HG03108 (cell line): ENCODE data around the gene TOP2A.
"Not testable (repeated sequence)": the region's sequence is repeated elsewhere in the genome, so short reads cannot be mapped to it uniquely, and the experiment has no call there.

Experiments used
- ATAC-seq: cut with Tn5 transposase; IDR thresholded peaks from one replicate; pipeline ENCODE4 v1.9.1; 2021; ENCODE audit warnings: moderate library complexity; ENCODE audit not compliant: unreplicated experiment

TOP2A gene

DNA sequence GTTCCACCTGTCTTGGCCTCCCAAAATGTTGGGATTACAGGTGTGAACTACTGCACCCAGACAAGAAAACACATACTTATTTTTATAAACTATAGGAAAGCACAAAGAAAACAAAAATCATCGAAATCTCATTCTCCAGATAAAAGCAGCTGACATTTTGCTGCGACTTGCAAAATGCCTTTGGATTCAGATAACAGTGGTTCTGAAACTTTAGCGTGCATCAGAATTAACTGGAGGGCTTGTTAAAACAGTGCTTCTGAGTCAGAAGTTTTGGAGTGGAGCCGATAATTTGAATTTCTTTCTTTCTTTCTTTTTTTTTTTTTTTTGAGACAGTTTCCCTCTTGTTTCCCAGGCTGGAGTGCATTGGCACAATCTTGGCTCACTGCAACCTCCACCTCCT, 35.4 kb downstream of the TOP2A start:
- no peak for ATAC-seq

DNA sequence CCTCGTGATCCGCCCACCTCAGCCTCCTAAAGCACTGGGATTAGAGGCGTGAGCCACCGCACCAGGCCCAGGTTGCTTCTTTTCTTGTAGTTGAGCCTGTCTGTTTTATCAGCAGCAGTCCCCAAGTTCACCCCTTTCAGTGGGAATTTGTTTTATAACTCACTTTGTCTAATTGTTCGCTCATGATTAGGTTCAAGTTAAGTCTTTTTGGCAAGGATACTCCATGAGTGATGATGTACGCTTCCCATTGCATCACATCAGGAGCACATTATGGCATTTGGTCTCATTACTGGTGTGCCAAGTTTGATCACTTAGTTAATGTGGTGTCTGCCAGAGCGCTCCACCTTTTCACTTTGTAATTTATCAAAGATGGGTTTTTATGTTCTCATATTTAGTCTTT, 38.7 kb downstream of the TOP2A start:
- ATAC-seq = no peak

DNA sequence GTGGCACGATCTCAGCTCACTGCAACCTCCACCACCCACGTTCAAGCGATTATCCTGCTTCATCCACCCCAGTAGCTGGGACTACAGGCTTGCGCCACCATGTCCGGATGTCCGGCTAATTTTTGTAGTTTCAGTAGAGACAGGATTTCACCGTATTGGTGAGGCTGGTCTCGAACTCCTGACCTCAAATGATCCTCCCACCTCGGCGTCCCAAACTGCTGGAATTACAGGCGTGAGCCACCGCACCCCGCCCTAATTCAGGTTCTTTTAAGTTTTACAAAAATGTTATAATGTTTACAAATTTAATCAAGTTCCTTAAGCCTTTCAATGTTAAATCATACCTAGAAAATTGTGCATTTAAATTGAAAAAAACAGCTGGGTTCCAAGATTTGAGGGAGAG, 39.9 kb downstream of the TOP2A start:
- ATAC-seq = no peak

GRCh38 chr17:40376541-40376940, 41.2 kb downstream of the TOP2A start:
- ATAC-seq = not testable (repeated sequence)

GRCh38 chr17:40375786-40376185, 41.9 kb downstream of the TOP2A start:
- not testable (repeated sequence) for ATAC-seq

DNA sequence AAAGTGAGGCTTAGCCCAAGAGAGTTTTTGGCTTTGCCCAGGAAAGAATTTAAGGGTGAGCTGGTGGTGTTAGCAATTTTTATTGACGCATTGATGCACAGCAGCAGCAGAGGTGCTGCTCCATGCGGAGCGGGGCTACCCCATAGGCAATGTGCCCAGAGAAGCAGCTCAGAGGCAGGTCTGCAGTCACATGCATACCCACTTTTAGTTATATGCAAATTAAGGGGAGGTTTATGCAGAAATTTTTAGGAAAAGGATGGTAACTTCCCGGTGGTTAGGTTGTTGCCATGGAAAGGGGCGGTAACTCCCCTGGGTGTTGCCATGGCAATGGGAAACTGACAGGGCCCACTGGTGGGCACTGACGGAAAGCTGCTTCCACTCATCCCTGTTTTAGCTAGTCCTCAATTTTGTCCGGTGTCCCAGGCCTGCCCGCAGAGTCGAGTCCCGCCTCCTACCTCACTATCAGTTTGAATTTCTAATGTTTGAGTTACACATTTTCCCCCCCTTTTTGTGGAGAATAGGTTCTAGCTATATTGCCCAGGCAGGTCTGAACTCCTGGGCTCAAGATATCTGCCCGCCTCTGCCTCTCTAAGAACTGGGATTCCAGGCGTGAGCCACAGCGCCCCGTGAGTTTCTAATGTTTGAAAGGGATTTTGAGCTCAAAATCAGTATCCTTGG, 42.7 kb downstream of the TOP2A start:
- ATAC-seq = no peak

DNA sequence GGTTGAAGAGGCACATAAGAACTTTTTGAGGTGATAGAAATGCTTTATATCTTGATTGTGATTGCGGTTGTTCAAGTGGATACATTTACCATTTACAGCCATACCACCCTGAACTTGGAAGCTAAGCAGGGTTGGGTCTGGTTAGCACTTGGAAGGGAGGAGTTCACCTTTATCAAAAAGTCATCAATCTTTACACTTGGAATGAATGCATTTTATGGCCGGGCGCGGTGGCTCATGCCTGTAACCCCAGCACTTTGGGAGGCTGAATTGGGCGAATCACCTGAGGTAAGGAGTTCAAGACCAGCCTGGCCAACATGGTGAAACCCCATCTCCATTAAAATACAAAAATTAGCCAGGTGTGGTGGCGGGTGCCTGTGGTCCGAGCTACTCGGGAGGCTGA, 43.7 kb downstream of the TOP2A start:
- no peak for ATAC-seq

DNA sequence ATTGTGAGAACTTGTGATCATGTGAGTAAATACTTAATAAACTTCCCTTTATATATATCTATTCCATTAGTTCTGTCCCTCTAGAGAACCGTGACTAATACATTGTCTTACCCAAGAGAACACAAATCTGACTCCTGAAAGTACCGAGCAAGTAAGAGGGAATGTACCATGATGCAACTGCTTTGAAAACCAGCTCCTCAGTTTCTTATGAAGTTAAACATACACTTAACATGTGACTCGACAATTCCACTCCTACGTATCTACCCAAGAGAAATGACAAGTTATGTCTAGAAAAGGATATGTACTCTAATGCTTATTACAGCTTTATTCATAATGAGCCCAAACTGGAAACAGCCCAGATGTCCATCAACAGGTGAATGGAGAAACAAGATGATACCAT, 44.4 kb downstream of the TOP2A start:
- ATAC-seq = no peak

GRCh38 chr17:40372644-40373043, 45.1 kb downstream of the TOP2A start:
- ATAC-seq = not testable (repeated sequence)

DNA sequence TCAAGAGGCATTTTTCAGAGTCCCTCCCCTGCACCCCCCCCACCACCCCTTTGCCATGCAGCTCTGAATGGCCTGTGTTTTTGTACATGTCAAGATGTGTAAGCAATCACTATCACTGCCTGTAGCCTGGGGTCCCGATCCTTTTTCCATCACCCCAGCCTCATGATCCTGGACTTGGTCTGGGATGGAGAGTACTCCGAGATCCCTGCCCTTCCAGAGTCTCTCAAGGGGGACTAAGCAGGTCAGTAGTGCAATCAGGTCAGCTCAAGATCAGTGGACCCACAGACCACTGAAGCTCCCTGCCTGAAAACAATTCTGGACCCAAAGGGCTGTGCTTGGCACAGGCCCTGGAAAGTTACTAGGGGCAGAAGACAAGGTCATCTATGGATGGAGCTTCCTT, 45.7 kb downstream of the TOP2A start:
- ATAC-seq = no peak

DNA sequence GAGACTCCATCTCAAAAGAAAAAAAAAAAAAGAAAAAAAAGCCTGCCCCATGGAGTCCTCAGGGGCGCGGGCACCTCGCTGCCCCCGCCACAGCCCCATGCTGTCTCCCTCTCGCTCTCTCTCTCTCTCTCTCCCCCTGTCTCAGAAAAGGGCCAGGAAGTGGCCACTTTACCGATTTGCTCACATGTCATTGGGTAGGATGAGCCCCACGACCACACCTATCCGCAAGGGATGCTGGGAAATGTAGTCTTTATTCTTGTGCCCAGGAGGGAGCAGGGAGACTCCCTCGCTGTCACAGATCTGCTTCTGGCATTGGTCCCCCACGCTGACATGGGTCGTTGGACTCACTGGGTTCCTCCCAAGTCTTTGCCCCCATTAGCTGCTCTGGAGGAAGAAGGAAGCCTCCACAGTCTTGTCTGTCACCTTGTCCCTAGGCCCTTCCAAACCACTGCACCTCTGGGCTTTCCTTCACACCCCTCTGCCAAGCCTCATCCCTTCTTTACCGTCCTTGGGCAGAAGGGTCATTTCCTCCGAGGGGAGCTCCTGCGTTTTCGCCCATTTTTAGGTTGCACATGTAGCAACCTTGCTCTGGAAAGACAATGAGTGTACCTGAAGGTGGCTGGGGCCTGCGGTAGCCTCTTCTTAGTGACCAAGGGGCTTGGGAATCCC, 46.3 kb downstream of the TOP2A start:
- ATAC-seq = no peak

DNA sequence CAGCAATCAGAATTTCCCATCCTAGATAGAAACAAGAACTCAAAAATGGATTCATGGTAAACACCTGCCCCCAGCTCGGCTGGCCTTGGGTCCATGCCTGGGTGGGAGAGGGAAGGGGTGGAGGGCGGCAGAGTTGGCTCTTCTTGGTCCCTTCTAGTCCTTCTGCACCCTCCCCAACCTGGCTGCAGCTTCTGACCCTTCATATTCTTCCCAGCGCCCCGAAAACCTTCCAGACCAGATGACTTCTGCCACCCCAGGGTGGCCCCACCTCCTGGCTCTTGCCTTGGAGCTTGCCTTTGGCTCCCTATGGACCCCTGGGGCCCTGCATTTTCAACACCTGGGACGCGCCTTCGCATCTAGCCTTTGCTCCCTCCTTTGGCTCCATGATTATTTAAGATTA, 47.8 kb downstream of the TOP2A start:
- ATAC-seq = no peak

- ATAC-seq = not testable (repeated sequence)
These were observed 50.0 kb downstream of the TOP2A start for GRCh38 chr17:40367728-40368127.

DNA sequence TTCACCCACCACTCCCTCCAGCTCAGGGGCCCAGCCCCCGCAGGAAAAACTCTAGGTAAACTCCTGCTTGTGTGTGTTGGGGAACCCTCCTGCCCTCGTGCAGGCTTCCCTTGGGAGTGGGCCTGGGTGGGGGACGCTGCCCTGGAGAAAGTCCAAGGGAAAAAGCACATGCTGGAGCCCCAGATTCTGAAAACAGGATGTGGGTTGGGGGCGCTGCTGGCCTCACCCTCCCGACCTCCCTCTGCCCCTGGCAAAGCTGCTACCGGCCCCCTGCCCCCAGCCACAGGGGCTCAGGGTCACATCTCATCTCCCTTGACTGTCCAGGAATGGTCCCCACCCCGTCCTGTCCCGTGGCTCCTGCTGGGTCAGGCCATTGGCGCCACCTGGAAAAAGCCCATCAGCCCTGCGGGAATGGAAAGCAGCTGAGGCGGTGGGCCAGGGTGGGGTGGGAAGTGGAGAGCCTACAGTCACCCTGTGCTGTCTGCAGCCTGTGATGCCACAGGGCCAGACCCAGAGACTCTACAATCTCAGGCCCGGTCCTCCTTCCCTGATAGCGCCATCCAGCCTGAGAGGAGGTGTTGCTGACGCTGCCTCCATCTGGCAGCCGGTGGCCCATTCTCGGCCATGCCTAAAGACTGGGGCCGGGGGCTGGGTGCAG, 50.7 kb downstream of the TOP2A start:
- ATAC-seq = no peak

DNA sequence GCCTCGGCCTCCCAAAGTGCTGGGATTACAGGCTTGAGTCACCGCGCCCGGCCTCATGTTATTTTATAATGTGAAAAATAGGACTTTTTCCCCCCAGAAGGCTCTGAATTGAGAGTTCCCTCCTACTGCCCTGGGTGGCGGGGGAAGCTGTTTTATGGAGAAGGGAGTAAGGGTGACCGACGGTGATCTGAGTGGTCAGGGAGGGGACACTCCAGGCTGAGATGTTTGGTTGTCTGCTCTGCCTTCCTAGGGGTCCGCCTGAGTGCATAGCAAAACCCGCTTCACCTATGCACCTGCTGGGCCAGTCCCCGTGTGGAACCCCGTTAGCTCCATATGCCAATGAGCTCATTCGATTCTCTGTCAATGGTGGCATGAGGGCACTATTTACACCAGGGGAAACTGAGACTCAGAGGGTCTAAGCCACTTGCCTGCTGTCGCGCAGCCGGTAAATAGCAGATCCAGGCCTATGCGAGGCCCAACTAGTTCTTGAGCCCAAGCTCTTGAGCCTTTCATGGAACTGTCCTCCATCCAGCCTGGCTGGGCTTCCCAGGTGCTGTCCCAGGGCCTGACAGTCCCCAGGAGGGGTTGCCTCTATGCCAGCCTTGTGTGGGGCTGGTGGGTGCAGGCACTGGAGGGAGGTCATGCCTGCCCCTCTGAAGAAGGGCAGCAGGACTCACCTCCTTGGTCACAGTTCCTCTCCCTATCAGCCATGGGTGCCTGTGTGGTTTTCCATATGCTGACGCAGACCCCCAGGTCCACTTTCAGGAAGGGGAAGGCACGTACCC, 51.4 kb downstream of the TOP2A start:
- no peak for ATAC-seq

GRCh38 chr17:40364906-40365305, 52.8 kb downstream of the TOP2A start:
- no peak for ATAC-seq

- ATAC-seq = no peak
These were observed 53.4 kb downstream of the TOP2A start, which contains the start of gene GJD3 for GRCh38 chr17:40364121-40364861. Gene GJD3 (minus strand): TSS chr17:40364737. CDS start chr17:40363815, 922 bp downstream.

GRCh38 chr17:40363111-40363827, 54.4 kb downstream of the TOP2A start:
- ATAC-seq = peak; percentile 9

- ATAC-seq = peak; percentile 68
These were observed 55.0 kb downstream of the TOP2A start for GRCh38 chr17:40362696-40363110.
